NCI-H460 (cell line): ENCODE results near the gene PPP3CA. TPM values are rescaled to one million over a fixed set of nuclear protein-coding genes. Genes with fewer than 3 reads are reported as not detected.
A peak's percentile ranks its signal among the peaks of the same experiment; 100 is the strongest.
"Not testable (repeated sequence)": the region's sequence is repeated elsewhere in the genome, so short reads cannot be mapped to it uniquely, and the experiment has no call there.

Experiments used
- DNase-seq: peaks from one replicate; pipeline ENCODE4 v3.0.0-alpha.2; 2016; ENCODE audit warnings: low read depth; ENCODE audit errors: extremely low read depth
- total RNA-seq: library from RNA; depleted of rRNA; stranded (reverse); fragments of >200 nt; shearing (Covaris generic); gene quantifications from 2 replicates; pipeline ENCODE4 v1.2.3, GENCODE V29; 2014

PPP3CA gene
- total RNA-seq, 1 experiment from 2014 or later: 16.5 TPM

DNA sequence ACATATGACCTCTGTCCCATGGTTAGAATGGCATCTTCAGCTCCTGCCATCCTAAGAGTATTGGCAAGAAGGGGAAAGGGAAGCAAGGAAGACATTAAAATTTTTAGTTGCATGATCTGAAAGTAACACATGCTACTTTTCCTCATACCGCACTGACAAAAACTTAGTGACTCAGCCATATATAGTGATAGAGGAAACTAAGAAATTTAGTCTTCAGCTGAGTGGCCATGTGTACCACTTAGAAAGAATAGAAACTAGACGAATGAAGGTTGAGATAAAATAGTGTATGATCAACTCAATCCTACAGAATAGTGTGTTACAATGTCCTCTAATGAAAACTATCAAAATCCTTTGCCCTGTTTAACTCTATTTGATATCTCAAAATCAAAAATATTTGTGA lies 164.1 kb downstream of the PPP3CA start:
- no peak for DNase-seq

DNA sequence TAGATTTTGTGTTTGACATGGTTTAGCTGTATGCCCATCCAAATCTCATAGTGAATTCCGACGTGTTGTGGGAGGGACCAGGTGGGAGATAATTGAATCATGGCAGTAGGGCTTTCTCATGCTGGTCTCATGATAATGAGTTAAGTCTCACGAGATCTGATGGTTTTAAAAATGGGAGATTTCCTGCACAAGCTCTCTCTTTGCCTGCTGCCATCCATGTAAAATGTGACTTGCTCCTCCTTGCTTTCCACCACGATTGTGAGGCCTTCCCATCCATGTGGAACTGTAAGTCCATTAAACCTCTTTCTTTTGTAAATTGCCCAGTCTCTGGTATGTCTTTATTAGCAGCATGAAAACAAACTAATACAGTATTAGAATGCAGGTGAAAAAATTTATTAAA lies 164.6 kb downstream of the PPP3CA start:
- DNase-seq: not testable (repeated sequence)

DNA sequence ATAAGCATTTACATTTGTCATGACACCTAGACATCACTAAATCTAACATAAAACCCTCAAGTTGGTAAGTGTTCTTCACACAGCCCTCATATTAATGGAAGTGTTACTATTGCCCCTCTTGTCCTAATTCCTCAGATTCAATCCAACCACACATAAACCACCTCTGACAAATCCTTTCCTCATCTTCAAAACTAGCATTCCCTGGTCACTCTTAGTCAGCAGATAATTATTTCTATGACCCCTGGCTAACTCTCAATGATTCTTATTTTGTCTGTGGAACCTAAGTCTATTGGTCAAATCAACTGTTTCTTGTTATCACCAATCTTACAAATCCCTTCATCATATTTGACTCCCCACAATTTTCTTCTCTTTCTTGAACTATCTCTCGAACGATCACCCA lies 168.6 kb downstream of the PPP3CA start:
- DNase-seq: no peak

DNA sequence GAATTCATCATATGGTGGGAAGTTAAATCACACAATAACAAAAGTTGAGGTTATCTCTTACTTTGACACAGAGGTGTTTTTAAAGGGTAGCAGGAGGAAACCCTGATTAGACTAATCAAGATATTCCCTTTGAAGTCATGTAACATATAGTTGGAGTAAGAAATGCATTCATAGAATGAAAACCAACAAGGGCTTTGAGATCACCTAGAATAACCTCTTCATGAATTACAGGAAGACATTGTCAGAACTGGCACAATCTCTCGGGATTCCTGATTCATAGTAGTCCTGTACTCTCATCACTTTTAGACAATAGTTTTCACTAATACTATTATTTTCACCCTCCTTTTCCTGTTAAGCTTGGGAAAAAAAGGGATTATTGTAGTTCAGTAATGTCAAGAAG lies 170.2 kb downstream of the PPP3CA start:
- no peak for DNase-seq

DNA sequence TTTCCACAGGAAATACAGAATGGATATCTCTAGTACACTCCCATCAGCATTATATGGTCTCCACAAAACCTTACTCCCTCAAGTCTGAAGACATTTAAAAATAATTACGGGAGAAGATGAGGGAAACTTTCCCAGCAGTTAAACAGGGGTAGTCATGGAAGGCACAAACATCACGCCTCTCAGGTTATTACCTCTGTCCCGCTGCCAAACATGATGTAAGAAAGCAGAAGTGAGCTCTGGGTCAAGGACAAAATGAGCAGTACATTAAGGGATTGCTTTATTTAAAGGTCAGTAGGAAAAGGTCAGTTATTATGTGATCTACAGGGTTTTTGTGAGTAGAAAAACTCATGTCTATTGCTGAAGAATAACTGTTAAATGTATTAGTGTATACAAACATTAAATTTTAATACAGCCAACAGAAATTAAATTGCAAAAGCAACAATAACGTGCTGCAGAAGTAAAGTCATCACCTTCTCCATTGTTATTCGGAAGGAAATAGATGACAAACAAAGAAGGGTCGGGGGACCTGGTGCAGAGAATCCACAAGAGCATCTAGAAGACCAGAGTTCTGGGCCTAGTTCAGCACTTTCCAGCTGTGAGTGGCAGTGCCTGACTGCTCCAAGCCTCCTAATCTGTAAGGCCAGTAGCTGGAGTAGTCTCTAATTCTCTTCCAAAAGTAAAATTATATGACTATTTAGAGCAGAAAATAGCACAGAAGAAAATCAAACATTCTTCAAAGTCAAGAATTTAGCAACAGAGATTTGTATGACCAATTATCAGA lies 171.2 kb downstream of the PPP3CA start:
- no peak for DNase-seq

DNA sequence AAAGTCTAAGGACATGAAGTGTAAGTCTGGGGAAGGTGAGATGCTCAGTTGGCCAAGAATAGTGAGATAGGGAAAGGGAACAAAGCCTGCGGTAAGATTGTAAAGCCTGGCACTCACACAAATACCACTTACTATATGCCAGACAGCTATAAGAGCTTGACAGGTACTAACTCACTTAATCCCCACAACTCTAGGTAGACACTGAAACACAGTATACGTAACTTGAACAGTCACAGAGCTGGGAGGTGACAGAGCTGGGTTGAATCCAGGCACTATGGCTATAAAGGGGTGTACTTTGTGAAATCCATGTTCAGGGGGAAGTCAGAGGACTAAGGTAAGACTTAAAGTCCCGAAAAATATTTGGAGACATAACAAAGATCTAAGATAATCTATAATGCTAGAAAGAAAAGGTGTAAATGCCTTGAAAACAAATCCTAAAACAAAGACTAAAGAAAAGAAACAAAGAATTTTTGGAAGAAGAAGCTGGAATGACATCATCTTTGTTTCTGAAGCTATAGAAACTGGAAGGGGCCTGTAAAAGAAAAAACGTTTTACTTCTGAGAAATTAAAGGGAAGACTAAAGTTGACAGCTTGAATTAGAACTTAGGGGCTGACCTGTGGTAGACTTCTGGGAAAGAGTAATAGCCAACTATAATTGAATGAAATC lies 172.5 kb downstream of the PPP3CA start:
- DNase-seq: no peak

DNA sequence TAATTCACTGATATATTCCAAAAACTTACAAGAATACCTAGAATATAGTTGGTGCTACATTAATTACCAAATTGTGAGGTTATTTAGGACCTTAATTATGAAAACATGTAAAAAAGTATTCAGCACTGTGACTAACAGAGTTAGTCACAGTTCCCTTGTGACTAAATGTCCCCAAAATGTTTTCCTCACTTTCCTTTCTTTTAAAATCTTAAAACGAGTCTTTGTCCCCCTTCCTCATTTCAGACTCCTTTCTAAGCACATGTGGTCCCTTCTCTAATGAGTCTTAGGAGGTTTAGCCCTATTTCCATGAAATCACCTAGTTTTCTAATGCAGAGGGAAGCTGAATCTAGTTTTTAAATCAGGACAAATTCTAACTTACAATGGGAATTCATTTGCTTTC lies 175.0 kb downstream of the PPP3CA start:
- no peak for DNase-seq

DNA sequence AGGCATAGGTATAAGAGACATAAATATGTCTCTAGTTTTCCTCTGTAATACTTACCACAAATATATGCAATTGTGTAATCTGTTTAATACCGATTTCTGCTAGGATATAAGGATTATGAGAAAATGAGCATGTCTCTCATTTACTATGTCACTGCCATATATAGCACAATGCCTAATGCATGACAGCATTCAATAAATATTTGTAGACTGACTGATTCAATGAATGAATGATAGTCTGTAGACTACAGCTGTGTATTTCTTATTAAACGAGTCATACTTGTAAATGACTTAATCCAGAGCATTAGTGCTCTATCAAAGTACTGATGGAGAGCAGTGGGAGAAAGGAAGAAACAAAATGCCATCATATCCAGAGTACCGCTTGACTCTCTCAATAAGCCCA lies 175.6 kb downstream of the PPP3CA start:
- DNase-seq: no peak

DNA sequence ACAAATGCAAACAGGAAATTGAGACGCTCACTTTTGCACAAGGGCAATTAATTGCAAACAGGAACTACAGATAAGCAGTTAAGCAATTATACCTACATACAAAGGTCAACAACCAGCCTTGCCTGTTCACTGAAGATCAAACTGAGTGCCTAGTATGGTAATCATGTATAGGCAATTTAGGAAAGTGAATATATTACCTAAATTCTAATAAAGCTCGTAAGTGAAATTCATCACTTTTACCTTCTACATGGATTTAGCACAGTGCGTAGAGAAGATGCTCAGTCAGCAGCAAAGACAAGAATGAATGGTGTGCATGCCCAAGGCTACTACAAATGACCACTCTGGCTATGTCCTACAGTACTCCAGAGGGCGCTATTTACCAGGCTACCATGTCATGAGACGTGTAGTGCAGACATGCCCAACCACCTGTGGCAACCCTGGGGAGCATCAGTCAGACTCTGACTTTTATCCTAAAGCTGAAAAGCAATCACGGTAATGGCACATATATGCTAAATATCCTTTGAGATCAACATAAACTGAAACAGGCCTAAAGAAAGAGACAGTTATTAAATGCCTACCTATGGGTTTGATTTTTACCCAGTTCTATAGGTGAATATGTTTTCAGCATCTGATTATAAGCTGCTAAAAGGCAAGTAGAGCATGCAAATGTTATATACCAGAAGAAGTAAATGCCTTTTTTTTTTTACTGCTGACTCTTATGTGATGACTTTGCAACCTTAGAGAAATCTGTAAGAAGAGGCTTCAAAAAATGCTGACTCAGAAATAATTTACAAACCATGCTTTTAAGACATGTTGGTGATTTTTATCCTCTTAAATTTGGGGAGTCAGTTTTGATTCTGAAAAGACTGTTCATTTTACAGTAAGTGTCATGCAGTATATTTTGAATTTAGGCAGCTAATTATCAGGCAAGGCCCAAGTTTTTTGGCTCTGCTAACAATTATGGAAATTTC lies 178.0 kb downstream of the PPP3CA start:
- peak; percentile 72 for DNase-seq

DNA sequence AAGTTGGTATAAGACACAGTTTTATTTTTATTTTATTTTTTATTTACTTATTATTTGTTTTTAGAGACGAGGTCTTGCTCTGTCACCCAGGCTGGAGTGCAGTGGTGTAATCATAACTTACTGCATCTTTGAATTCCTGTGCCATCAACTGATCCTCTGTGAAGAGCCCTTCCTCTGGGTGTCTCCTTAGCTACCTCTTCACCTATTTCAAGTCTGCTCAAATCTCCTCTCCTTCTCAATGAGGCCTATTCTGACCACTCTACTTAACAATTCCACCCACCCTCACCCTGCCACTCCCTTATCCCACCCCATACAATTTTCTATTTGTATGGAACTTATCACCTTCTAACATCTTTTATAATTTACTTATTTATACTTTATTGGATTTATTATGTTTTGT lies 183.4 kb downstream of the PPP3CA start:
- DNase-seq: no peak

DNA sequence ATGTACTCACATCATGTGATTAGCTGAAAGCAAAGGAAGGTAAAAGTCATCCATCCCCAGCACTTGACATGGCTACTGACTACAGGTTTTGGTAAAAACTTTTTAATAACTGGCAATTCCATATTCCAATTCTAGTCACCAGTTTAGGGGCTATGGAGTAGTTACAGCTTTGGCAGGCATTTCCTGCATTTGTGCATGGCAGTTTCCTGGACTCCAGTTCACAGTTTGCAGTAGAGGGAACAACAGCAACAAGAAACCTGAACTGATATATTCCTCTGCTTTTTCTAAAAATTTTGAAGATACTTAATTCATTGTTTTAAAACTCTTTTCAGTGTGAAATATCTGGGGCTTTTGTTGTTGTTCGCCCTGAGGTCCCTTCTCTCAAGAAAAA lies 184.3 kb downstream of the PPP3CA start:
- no peak for DNase-seq

DNA sequence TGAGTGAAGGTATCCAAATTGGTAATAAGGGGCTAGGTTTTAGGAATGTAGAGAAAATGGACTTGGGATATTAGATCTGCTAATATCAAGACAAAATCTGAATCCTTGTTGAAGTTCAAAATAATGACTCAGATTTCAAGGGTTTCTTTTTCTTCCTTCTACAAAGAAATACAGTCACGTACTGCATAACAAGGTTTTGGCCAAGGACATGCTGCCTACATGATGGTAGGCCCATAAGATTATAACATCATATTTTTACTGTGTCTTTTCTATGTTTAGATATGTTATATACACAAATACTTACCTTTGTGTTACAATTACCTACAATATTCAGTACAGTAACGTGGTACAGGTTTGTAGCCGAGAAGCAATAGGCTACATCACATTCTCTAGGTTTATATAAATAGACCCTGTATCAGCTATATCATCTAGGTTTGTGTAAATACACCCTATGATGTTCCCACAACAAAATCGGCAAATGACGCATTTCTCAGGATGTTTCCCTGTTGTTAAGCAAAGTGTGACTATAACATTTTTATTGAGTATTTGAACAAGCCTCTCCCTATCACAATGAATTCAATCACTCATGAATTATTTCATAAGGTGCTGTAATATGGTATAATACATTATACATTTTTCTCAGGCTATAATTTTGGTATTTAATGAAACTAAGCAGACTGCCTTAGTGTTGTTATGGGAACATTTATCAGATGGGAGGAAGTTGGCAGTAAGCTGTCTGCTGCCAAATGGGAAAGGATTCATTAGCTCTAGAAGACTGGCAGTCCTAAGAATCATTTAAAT lies 186.3 kb downstream of the PPP3CA start:
- DNase-seq: peak; percentile 82

DNA sequence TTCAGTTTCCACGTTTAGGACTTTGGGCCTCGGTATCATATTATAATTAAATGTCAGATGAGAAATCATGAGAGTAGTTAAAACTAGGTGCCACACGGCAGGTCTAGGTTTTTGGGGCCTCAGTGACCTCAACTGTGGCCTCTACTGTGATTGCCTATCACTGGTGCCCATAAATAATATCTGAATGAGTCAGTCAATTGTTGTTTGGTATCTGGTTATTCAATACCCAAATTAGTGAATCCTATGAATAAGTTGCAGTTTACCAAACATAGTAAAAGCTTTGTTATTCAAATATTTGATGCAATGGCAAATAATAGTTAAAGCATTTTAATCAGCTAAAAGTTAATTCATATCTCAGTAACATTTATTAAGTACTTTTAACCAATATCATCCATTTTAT lies 188.8 kb downstream of the PPP3CA start:
- no peak for DNase-seq

DNA sequence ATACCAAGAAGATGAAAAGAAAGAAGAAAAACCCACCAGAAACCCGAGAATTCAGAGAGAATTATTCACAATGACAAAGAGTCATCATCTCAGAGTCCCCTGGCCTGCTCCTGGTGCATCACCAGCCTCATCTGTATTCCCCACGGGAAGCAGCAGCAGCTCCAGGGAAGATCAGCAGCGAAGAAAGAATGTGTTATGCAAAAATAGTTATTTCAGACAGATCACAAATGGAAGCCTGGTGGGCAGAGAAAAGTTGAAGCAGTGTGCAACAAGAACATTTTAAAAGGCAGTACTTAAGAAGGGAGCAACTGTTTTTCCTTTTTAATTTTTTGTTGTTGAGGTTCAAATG lies 189.2 kb downstream of the PPP3CA start:
- no peak for DNase-seq

DNA sequence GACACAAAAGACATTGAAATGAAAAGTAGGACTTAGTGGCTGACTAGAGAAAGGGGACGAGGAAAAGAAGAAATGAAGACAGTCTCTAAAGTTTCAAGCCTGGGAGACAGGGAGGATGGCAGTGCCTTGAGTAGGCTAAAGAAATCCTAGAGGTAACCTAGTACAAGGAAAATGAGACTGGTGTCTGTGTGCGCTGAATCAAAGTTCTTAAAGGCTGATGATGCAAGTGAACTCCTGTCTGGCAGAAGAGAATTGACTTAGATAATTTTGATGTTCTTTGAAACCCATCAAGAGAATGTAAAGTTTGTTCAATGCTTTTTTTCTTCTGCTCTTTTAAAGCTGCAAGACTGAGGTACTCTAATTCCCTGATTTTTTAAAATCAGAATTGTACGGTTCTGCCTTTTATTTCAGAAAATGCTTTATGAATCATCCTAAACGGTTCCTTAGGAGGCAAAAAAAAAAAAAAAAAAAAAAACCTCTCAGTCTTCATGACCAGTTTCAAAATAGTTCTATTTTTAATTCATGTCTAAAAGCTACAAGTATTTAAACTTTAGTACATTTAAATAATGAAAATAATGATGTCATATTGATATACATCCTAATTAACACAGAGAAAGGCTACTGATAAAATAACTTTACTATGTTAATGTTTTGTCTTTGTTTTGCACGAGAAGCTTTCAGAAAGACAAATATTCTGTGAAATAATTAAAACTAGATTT lies 189.8 kb downstream of the PPP3CA start:
- DNase-seq: no peak

DNA sequence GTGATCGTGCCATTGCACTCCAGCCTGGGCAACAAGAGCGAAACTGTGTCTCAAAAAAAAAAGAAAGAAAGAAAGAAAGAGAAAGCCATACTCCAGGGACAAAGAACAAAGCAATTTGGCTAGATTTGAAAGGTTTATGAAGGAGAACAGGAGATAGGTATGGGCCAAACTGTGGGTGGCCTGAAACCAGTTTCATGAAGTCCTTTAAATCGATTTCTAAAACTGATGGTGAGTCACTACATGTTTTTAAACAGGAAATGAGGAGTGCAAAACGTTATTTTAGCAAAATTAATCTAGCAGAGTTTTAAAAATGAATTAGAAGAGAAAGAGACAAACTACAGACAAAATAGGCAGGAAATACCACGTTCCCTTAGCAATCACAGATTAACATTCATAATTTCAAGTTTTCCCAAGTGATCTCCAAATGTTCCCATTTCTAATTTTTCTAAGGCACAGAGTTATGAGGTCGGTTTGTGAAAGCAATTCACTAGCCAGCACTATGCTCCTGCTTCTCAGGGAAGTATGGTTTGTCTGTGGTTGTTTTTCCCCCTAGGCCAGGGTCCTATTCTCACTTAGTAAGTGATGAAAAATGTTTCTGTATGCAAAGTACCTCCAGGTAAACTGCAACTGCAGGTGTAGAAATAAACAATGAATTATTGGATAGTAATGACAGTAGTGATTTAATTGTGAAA lies 190.6 kb downstream of the PPP3CA start:
- no peak for DNase-seq

DNA sequence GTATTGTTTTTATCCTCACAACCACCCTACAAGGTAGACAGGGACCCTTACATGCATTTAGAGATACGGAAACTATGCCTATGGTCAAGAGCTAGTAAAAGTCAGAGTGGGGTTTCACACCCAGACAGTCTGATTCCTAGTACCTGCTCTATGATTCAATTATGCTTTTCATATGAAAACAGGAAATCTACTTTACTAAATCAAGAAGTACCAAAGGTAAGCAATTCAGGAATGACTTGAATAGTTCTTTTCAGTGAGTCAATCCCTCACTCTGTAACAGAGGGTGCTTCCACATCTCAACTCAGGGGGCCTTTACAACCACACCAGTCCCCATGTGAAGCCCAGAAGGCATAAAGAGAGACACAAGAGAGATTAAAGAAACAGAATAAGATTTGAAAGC lies 191.4 kb downstream of the PPP3CA start:
- no peak for DNase-seq

DNA sequence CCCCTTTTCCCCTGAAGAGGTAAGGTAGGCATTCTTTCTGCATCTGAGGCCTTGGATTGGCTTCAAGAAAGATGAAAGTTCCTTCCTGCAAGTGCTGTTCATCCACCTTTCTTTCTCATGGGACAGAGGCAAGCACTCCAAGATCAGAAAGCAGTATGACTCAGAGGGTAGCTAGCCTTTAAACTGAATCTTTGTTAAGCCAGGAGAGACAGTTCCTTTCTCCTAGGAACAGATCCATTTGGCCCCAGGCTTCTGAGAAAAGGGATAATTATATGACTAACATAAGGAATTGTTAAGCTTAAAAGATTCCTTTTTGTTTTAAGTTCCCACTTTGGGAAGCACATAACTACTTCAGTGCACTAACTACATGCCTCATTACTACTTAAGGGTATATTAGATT lies 192.0 kb downstream of the PPP3CA start:
- DNase-seq: no peak

DNA sequence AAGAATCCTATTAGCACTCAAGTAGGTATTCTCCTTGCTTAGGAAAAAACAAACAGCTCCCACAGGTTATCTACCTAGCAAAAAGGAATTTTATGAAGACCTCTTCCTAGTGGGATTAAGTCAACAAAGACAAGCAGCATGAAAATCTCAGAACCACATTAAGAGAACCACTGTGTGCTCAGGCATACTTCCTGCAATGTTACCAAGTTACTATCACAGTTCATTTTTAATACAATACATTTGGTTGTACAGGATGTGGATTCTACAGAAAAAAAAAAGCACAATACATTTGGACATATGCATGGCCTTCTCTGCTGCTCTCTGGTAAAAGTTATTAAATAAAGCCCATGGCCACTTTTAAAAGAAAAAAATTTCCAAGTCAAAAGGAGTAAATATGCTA lies 193.7 kb downstream of the PPP3CA start:
- no peak for DNase-seq
